Hematopoietic multipotent progenitor cell treated with erythropoietin and hydrocortisone succinate and interleukin-3 and kit ligand, for 17 days (in vitro differentiated cells): ENCODE results near the gene ARSK.

Source experiments
- DNase-seq: peaks from one replicate; pipeline ENCODE4 v3.0.0-alpha.2; 2015; ENCODE audit warnings: low spot score

Gene ARSK

DNA sequence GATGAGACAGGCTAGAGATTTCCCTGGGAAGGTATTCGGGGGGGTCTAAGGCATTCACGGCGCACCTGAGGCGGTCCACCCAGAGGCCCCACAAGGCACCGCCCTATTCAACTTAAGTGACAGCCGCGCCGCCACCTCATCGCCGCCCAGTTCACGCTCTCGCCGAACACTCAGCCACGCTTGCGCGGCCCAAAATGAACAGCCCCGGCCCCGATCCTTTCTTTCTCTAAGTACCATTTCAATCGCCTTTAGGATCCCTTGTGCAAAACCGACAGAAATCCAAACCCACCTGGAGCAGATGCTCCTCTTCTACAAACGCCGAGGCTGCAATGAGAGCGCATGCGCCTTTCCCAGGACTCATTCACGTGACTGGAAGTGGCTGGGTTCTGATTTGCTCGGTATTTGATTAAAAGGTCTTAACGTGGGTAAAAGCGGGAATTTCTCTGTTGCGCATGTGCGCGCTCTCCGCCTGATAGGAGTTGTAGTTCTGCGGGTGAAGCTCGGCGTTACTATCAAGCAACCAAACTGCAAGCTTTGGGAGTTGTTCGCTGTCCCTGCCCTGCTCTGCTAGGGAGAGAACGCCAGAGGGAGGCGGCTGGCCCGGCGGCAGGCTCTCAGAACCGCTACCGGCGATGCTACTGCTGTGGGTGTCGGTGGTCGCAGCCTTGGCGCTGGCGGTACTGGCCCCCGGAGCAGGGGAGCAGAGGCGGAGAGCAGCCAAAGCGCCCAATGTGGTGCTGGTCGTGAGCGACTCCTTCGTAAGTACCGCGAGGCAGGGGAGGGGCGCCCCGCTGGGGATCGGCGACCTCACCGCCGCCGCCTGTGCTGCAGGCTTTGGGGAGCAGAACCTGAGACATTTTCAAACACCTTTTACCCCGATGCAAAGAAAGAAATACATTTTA is at the start of gene ARSK, which contains the start of gene SKIC3:
Gene ARSK, plus strand, starts transcription at position 455 of the 902 bp plus-strand sequence. Its CDS starts 178 bp downstream, at position 633.
Gene SKIC3, minus strand, starts transcription at position 331 of the 902 bp plus-strand sequence. CDS start 7,827 bp downstream, outside the sequence.
- peak; percentile 99 for DNase-seq

- DNase-seq: no peak
These were observed 46.4 kb upstream of the ARSK start for GRCh38 chr5:95508550-95508949.

- DNase-seq: no peak
These were observed 43.3 kb upstream of the ARSK start for GRCh38 chr5:95511606-95512005.

- DNase-seq: no peak
These were observed 36.5 kb upstream of the ARSK start for GRCh38 chr5:95518417-95518816.

- DNase-seq: no peak
These were observed 35.8 kb upstream of the ARSK start for GRCh38 chr5:95519151-95519550.

DNA sequence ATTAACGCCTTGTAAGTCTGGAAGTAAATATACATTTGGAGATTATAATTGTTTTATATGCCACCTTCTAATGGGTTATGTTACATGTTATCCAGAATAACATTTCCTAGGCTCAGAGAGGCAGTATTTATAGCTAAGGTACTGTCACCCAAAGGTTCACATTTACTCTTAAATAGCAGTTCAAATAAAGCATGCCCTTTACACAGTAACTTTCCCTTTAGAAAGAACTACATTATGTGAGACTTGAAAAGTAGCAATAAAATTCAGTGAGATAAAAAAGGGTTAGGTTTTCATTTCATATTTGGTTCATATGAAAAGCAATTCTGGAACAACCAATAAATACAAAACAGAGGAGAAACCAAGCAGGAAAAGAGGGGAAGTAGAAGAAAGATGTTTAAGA is 35.2 kb upstream of the ARSK start:
- no peak for DNase-seq

GRCh38 chr5:95520206-95520605 is 34.7 kb upstream of the ARSK start:
- DNase-seq: no peak

- no peak for DNase-seq
These were observed 30.5 kb upstream of the ARSK start for GRCh38 chr5:95524423-95524822.

GRCh38 chr5:95526871-95527270 is 28.0 kb upstream of the ARSK start:
- DNase-seq: no peak

DNA sequence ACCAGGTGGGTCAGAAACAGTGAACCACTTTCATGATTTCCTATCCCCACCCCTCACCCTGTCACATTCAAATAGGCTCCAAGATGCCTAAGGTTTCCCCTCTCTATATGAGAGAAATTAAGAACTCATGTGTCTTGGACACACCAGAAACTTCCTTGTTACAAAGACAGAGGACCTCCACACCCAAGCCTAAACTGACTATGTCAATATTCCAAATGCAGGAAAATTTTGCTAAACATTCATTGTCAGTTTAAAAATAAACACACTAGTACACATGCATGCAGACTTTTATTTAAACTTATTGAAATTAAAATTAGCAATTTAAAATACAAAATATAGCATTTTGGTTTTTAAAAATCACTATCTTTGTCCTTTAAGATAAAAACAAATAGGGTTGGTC is 26.3 kb upstream of the ARSK start:
- DNase-seq: no peak

GRCh38 chr5:95530416-95530815 is 24.5 kb upstream of the ARSK start:
- DNase-seq: no peak

- DNase-seq: no peak
These were observed 23.4 kb upstream of the ARSK start for GRCh38 chr5:95531491-95531890.

DNA sequence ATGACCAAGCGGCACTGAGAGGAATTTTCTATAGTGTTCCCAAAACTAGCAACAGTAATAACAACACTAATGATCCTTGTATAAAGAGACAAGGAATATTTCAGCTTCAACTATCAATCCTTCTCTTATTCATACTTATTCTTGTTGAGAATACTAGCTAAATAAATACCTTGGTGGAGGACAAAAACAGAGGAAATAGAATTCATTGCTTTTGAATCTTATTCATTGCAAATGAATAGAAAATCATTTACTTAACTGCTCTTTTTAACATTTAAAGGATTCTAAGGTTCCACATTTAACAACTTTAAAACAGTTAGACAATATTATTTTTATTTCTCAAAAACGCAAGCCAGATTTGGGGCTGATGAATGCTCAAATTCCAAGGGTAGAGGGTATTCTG is 22.5 kb upstream of the ARSK start:
- no peak for DNase-seq

- DNase-seq: no peak
These were observed 21.8 kb upstream of the ARSK start for GRCh38 chr5:95533106-95533505.

DNA sequence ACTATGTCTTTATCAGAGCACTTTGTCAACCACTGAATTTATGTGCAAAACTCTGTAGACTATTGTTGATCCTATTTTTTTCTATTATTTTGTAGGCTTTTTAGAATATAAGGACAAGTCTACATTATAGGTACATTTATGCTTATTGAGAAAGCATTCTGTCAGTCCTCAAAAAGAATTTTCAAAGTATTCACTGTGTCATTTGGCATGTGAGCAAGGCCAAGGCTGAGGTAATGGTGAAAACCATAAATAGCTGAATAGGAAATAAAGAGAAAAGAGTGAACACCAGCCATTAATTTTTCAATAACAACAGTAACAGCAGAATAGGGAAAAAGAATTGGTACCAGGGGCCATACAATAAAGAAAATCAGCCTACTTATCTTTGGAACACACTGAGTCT is 21.1 kb upstream of the ARSK start:
- DNase-seq: no peak

DNA sequence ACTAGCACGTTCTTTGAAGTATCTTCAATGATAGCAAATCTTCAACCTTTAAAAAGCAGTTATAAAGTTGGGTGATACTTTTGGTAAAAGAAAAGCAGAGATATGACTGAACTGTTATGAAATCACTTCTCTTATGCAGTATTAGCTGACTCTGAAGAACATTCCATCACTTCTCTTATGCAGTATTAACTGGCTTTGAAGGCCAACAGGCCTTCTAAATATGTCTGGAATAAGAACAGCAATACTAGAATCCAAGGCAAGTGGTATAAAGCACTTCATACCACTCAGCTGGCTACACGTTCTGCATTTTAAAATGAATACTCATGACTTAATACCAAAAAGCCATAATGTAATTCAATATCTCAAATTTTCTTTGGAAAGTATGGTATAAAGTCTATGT is 17.4 kb upstream of the ARSK start:
- no peak for DNase-seq

DNA sequence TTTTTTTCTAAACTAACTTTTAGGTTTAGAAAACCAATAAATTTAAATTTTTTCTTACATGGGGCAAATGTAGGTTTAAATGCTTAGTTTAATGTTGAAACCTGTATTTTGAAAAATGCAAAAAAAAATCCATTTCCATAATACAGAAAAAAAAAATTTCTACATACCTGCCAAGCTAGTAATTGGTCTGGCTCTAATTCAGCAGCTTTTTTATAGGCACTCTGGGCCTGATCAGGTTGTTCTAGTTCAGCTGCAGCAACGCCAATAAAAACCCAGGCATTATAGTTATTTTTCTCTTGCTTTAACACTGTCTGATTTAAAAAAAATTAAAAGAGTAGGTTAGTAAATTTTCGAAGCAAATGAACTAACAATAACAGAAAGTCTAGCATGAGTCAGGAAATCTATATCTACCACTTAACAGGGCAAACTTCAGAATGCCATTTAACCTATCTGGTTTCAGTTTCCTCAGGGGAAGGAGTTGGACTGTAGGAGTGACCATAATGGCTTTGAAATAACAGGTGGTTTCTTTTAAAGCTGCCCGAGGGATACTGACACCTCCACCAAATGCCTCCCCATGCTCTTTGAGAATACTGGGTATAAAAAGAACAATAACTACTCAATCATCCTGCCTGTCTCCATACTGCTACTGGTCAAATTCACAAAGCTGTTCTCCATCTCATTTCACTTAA is 11.7 kb upstream of the ARSK start:
- DNase-seq: no peak

GRCh38 chr5:95549030-95549429 is 5.9 kb upstream of the ARSK start:
- no peak for DNase-seq

GRCh38 chr5:95554331-95554646 is 612 bp upstream of the ARSK start:
- DNase-seq: no peak

DNA sequence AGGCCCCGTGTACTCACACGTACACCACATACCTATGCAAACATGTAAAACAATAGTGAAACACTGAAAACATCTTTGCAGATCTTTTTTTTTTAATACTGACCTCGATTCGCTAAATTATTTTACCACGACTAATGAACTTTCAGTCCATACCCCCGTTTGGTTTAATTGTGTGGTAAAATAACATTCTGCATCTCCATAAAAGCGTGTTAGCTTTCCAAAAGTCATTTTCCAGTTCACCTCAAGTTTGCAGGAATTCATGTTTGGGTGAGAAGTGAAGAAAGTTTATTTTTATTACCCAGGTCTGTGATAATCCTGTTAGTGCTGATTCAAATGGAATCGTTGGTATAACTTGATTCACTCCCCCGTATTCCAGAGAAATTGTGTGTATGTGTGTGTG is 652 bp downstream of the ARSK start:
- peak; percentile 18 for DNase-seq

DNA sequence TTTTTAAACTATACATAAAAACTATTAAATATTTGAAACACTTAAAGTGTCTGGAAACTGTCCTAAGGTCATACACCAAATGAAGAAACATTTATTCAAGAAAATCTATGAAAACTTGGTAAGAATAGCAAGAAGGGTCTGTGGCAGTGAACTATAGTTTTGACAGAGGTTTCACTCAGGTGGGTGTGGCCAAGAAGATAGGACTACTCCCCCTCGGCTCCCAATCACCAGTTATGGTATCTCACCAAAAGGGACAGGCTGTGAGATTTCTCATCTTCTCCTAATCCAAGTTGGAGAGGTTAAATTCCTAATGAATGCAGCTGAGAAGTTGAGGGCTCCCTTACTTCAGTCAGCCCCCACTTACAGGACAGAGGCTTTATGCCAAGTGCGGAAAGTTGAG is 2.9 kb downstream of the ARSK start:
- DNase-seq: no peak

- no peak for DNase-seq
These were observed 7.4 kb downstream of the ARSK start for GRCh38 chr5:95562282-95562681.

DNA sequence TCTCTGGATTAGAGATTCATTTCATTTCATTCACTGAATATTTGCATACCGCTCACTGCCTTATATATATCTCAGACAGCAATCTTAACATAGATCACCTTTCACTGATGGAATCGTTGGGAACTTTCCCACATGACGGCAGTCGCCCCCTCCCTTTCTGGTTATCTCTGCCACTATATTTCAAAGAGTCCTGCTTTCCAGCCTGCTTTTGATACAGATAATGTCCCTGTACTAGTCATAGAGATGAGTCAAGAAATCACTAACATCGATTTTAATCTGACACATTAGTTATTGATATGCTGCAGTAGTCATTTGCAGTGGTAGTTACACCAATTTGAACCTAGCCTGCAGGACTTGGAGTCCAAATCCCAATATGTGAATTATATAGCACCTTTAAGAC is 8.5 kb downstream of the ARSK start:
- DNase-seq: no peak

- DNase-seq: no peak
These were observed 9.5 kb downstream of the ARSK start for GRCh38 chr5:95564450-95564849.
